ENCODE measurements around the gene PLCH1.

Gene PLCH1

GRCh38 chr3:155331078-155331477 is 413.8 kb downstream of the PLCH1 start:
- TF ChIP-seq TAF1 (IDR thresholded peaks at IDR 0.05; ENCODE audit: borderline replicate concordance, insufficient read depth, low read length), result no peak
- no peak for TF ChIP-seq SIN3A (IDR thresholded peaks at IDR 0.05; ENCODE audit: borderline replicate concordance, insufficient read depth, low read length)
- TF ChIP-seq POLR2AphosphoS5 (IDR thresholded peaks at IDR 0.05; ENCODE audit: low read depth, low read length), result no peak
- no peak for TF ChIP-seq FOXP2 (optimal IDR thresholded peaks at IDR 0.05; ENCODE audit: borderline replicate concordance, extremely low read depth, extremely low read length, insufficient read depth)
- TF ChIP-seq REST (IDR thresholded peaks at IDR 0.05; ENCODE audit: insufficient read depth in 1 of 2, low read depth in 2 of 2, low read length in 2 of 2), result no peak

GRCh38 chr3:155330370-155330769 is 414.5 kb downstream of the PLCH1 start:
- no peak for TF ChIP-seq FOXP2 (optimal IDR thresholded peaks at IDR 0.05; ENCODE audit: borderline replicate concordance, extremely low read depth, extremely low read length, insufficient read depth)
- TF ChIP-seq POLR2AphosphoS5 (IDR thresholded peaks at IDR 0.05; ENCODE audit: low read depth, low read length), result no peak
- no peak for TF ChIP-seq REST (IDR thresholded peaks at IDR 0.05; ENCODE audit: insufficient read depth in 1 of 2, low read depth in 2 of 2, low read length in 2 of 2)
- no peak for TF ChIP-seq SIN3A (IDR thresholded peaks at IDR 0.05; ENCODE audit: borderline replicate concordance, insufficient read depth, low read length)
- no peak for TF ChIP-seq TAF1 (IDR thresholded peaks at IDR 0.05; ENCODE audit: borderline replicate concordance, insufficient read depth, low read length)

- no peak for TF ChIP-seq POLR2AphosphoS5 (IDR thresholded peaks at IDR 0.05; ENCODE audit: low read depth, low read length)
These were observed 415.3 kb downstream of the PLCH1 start for GRCh38 chr3:155329513-155330048.

- TF ChIP-seq POLR2AphosphoS5 (IDR thresholded peaks at IDR 0.05; ENCODE audit: low read depth, low read length), result no peak
- no peak for TF ChIP-seq TAF1 (IDR thresholded peaks at IDR 0.05; ENCODE audit: borderline replicate concordance, insufficient read depth, low read length)
- no peak for TF ChIP-seq REST (IDR thresholded peaks at IDR 0.05; ENCODE audit: insufficient read depth in 1 of 2, low read depth in 2 of 2, low read length in 2 of 2)
- TF ChIP-seq SIN3A (IDR thresholded peaks at IDR 0.05; ENCODE audit: borderline replicate concordance, insufficient read depth, low read length), result no peak
- no peak for TF ChIP-seq FOXP2 (optimal IDR thresholded peaks at IDR 0.05; ENCODE audit: borderline replicate concordance, extremely low read depth, extremely low read length, insufficient read depth)
These were observed 417.0 kb downstream of the PLCH1 start for GRCh38 chr3:155327871-155328270.

GRCh38 chr3:155327430-155327829 is 417.4 kb downstream of the PLCH1 start:
- TF ChIP-seq POLR2AphosphoS5 (IDR thresholded peaks at IDR 0.05; ENCODE audit: low read depth, low read length), result no peak
- TF ChIP-seq TAF1 (IDR thresholded peaks at IDR 0.05; ENCODE audit: borderline replicate concordance, insufficient read depth, low read length), result no peak
- TF ChIP-seq REST (IDR thresholded peaks at IDR 0.05; ENCODE audit: insufficient read depth in 1 of 2, low read depth in 2 of 2, low read length in 2 of 2), result no peak
- no peak for TF ChIP-seq FOXP2 (optimal IDR thresholded peaks at IDR 0.05; ENCODE audit: borderline replicate concordance, extremely low read depth, extremely low read length, insufficient read depth)
- no peak for TF ChIP-seq SIN3A (IDR thresholded peaks at IDR 0.05; ENCODE audit: borderline replicate concordance, insufficient read depth, low read length)
